Measurements from ENCODE around the gene ROCK1.

DNA sequence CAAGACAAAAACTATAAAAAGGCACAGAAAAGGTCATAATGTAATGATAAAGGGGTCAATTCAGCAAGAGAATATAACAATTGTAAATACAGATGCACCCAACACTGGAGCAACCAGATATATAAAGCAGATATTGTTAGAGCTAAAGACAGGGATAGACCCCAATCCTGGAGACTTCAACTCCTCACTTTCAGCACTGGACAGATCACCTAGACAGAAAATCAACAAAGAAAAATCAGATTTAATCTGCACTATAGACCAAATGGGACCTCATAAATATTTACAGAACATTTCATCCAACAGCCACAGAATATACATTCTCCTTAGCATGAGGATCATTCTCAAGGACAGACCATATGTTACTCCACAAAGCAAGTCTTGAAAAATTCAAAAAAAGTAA is 114.2 kb downstream of the ROCK1 start:
- no peak for TF ChIP-seq POLR2A (IDR thresholded peaks at IDR 0.05; ENCODE audit: low read length)
- TF ChIP-seq GATA1 (IDR thresholded peaks at IDR 0.05; ENCODE audit: low read depth, low read length) = no peak
